Measurements from ENCODE around the gene SAPCD1. TPM values are rescaled to one million over a fixed set of nuclear protein-coding genes. Genes with fewer than 3 reads are reported as not detected.

SAPCD1 gene
- total RNA-seq, 1 experiment from 2014 or later = 3.2 TPM

- Histone ChIP-seq H3K27ac (ENCODE audit: insufficient read length, low read depth, low read length) (no peak overlapping the region), H3K23ac (ENCODE audit: insufficient read length, low read depth, low read length) (no peak overlapping the region), H4K91ac (ENCODE audit: insufficient read length, low read depth, low read length) (no peak overlapping the region), H3K4me1 (ENCODE audit: insufficient read depth, low read length) (no peaks in the 10 kb centered on the region), H2BK5ac (ENCODE audit: insufficient read length, low read length) (no peak overlapping the region), H3K9me3 (ENCODE audit: control insufficient read depth, low read depth, low read length) (no peaks in the 10 kb centered on the region), H3K56ac (ENCODE audit: insufficient read length, low read depth, low read length) (no peak overlapping the region), H3K23me2 (ENCODE audit: insufficient read length, low read depth, low read length, poor library complexity, severe bottlenecking) (no peaks in the 10 kb centered on the region), H3K4ac (ENCODE audit: low read depth, low read length) (no peak overlapping the region), H3K14ac (ENCODE audit: insufficient read depth, low read length) (no peak overlapping the region), H2BK20ac (ENCODE audit: low read depth, low read length, poor library complexity, severe bottlenecking) (no peak overlapping the region), H3T11ph (ENCODE audit: low read length) (no peak overlapping the region), H4K8ac (replicated peaks; ENCODE audit: insufficient read length, low read depth, low read length) (no peak overlapping the region), H2AK5ac (ENCODE audit: insufficient read length, low read length) (no peak overlapping the region), H2BK120ac (ENCODE audit: low read depth, low read length, poor library complexity, severe bottlenecking) (no peak overlapping the region), H3K18ac (ENCODE audit: insufficient read length, low read depth, low read length) (no peak overlapping the region), H3K79me1 (ENCODE audit: insufficient read depth, low read depth, low read length, poor library complexity, severe bottlenecking) (no peaks in the 10 kb centered on the region), H4K5ac (ENCODE audit: insufficient read length, low read depth, low read length) (no peak overlapping the region), H2BK12ac (ENCODE audit: insufficient read length, low read depth, low read length) (no peak overlapping the region), H4K20me1 (ENCODE audit: control insufficient read depth, insufficient read depth, insufficient read length) (no peaks in the 10 kb centered on the region), H3K4me2 (ENCODE audit: insufficient read depth, insufficient read length, low read length) (no peak overlapping the region), H2AFZ (ENCODE audit: low read length) (no peak overlapping the region), H3K9ac (ENCODE audit: extremely low read depth, insufficient read length, low read length) (no peak overlapping the region), H3K79me2 (ENCODE audit: insufficient read depth, low read length) (no peaks in the 10 kb centered on the region), H2BK15ac (ENCODE audit: low read depth, low read length) (no peak overlapping the region), H3K27me3 (ENCODE audit: insufficient read depth, low read length) (no peaks in the 10 kb centered on the region)
- H3K9me3 Mint-ChIP-seq = no peaks in the 10 kb centered on the region
- H3K27ac Mint-ChIP-seq = peak overlapping the region in 2 of 3 experiments; percentile 52 to 61; a peak in 2 of 7 replicates
- peaks cover 5 to 10% of the 10 kb centered on the region in 2 experiments; a peak in 3 of 4 replicates for H3K4me1 Mint-ChIP-seq
- WGBS (ENCODE audit: extremely low coverage, insufficient read length, low lambda C conversion rate) = no CpG with 5 or more reads among the region's 14 CpGs
- peaks cover 22 to 39% (median 24%) of the 10 kb centered on the region in 3 experiments; a peak in 6 of 7 replicates for H3K36me3 Mint-ChIP-seq (ENCODE audit: insufficient read depth in 1 of 3, low read depth in 3 of 3)
- TF ChIP-seq CTCF (conservative IDR thresholded peaks at IDR 0.05) = no peak
- H3K27me3 Mint-ChIP-seq (ENCODE audit: low read depth) = no peaks in the 10 kb centered on the region
- H3K4me3 Mint-ChIP-seq = no peak overlapping the region
- DNase-seq = no peak
Measured at GRCh38 chr6:31776485-31776988, 14.1 kb downstream of the SAPCD1 start.
